ENCODE results near the gene PTPRS. TPM values are rescaled to one million over a fixed set of nuclear protein-coding genes. Genes with fewer than 3 reads are reported as not detected.

The PTPRS gene
- total and polyA plus RNA-seq, 2 of the 13 experiments (the other 11 are each of a cell fraction or from before 2014, with no cell fraction given), result 32.7 to 43.9 TPM

GRCh38 chr19:5302396-5302795 is 38.2 kb downstream of the PTPRS start:
- ChIA-PET CTCF (ENCODE audit: low intra/inter-chr PET ratio, low total read pairs) (no interaction called here), POLR2A (no interaction called here)
- Histone ChIP-seq H3K4me1 (ENCODE audit: insufficient read depth, low read length) (no peaks in the 10 kb centered on the region), H3K4me3 (replicated peaks in 1 of 3; ENCODE audit: insufficient read depth in 1 of 3, low read depth in 2 of 3, low read length in 3 of 3) (no peak overlapping the region), H3K36me3 (replicated peaks in 1 of 2; ENCODE audit: control insufficient read depth in 1 of 2, insufficient read depth in 2 of 2, low read length in 2 of 2) (no peaks in the 10 kb centered on the region), H2AFZ (ENCODE audit: low read length) (no peak overlapping the region), H3K27me3 (ENCODE audit: control insufficient read depth in 1 of 2, insufficient read depth in 2 of 2, low read length in 2 of 2) (no peaks in the 10 kb centered on the region), H3K79me2 (ENCODE audit: insufficient read depth, low read length) (no peaks in the 10 kb centered on the region), H4K20me1 (ENCODE audit: insufficient read depth, low read length) (no peaks in the 10 kb centered on the region), H3K4me2 (ENCODE audit: low read depth, low read length) (no peak overlapping the region), H3K9ac (ENCODE audit: insufficient read depth, low read depth, low read length) (no peak overlapping the region), H3K27ac (ENCODE audit: extremely low read length, insufficient read depth, low read length) (no peak overlapping the region), H3K9me3 (ENCODE audit: low read length) (no peaks in the 10 kb centered on the region)
- WGBS (ENCODE audit: low lambda C conversion rate), result 93% methylated on average over 9 of the region's 9 CpGs
- FAIRE-seq (no peak), ATAC-seq (no peak), DNase-seq (ENCODE audit: low spot score) (no peak)
- TF ChIP-seq, protein P1, sequence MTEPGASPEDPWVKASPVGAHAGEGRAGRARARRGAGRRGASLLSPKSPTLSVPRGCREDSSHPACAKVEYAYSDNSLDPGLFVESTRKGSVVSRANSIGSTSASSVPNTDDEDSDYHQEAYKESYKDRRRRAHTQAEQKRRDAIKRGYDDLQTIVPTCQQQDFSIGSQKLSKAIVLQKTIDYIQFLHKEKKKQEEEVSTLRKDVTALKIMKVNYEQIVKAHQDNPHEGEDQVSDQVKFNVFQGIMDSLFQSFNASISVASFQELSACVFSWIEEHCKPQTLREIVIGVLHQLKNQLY (CRISPR knock-in tag; IDR thresholded peaks at IDR 0.05), result no peak
- TF ChIP-seq DNMT1 (CRISPR knock-in tag; IDR thresholded peaks at IDR 0.05) (no peak), HOXA3 (CRISPR knock-in tag; IDR thresholded peaks at IDR 0.05) (no peak)
- TF ChIP-seq, protein P2, sequence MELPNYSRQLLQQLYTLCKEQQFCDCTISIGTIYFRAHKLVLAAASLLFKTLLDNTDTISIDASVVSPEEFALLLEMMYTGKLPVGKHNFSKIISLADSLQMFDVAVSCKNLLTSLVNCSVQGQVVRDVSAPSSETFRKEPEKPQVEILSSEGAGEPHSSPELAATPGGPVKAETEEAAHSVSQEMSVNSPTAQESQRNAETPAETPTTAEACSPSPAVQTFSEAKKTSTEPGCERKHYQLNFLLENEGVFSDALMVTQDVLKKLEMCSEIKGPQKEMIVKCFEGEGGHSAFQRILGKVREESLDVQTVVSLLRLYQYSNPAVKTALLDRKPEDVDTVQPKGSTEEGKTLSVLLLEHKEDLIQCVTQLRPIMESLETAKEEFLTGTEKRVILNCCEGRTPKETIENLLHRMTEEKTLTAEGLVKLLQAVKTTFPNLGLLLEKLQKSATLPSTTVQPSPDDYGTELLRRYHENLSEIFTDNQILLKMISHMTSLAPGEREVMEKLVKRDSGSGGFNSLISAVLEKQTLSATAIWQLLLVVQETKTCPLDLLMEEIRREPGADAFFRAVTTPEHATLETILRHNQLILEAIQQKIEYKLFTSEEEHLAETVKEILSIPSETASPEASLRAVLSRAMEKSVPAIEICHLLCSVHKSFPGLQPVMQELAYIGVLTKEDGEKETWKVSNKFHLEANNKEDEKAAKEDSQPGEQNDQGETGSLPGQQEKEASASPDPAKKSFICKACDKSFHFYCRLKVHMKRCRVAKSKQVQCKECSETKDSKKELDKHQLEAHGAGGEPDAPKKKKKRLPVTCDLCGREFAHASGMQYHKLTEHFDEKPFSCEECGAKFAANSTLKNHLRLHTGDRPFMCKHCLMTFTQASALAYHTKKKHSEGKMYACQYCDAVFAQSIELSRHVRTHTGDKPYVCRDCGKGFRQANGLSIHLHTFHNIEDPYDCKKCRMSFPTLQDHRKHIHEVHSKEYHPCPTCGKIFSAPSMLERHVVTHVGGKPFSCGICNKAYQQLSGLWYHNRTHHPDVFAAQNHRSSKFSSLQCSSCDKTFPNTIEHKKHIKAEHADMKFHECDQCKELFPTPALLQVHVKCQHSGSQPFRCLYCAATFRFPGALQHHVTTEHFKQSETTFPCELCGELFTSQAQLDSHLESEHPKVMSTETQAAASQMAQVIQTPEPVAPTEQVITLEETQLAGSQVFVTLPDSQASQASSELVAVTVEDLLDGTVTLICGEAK (IDR thresholded peaks at IDR 0.05), result no peak
- TF ChIP-seq, protein P2 (CRISPR knock-in tag; IDR thresholded peaks at IDR 0.05), result no peak
- TF ChIP-seq, protein P3, sequence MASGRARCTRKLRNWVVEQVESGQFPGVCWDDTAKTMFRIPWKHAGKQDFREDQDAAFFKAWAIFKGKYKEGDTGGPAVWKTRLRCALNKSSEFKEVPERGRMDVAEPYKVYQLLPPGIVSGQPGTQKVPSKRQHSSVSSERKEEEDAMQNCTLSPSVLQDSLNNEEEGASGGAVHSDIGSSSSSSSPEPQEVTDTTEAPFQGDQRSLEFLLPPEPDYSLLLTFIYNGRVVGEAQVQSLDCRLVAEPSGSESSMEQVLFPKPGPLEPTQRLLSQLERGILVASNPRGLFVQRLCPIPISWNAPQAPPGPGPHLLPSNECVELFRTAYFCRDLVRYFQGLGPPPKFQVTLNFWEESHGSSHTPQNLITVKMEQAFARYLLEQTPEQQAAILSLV (CRISPR knock-in tag; IDR thresholded peaks at IDR 0.05; ENCODE audit: borderline replicate concordance), result no peak
- intact Hi-C loops (cut with micrococcal nuclease; ENCODE audit: unreplicated experiment) (no loop called here), in situ Hi-C loops (cut with HindIII; ENCODE audit: extremely low pct_ligation_motif_present, low pct_unique_long_range_greater_than_20kb) (no loop called here)
- BruUV-seq (replicated peaks), result no TSS peak

Data from HepG2 (cell line).